Measurements from ENCODE around the gene BLOC1S4.
"Not testable (repeated sequence)": the region's sequence is repeated elsewhere in the genome, so short reads cannot be mapped to it uniquely, and the experiment has no call there.

Gene BLOC1S4

DNA sequence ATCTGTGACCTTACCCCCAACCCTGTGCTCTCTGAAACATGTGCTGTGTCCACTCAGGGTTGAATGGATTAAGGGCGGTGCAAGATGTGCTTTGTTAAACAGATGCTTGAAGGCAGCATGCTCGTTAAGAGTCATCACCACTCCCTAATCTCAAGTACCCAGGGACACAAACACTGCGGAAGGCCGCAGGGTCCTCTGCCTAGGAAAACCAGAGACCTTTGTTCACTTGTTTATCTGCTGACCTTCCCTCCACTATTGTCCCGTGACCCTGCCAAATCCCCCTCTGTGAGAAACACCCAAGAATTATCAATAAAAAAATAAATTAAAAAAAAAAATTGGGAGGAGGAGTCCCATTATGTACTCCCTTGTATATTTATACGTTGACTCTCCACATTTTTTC lies 40.4 kb downstream of the BLOC1S4 start:
- H3K36me3 Mint-ChIP-seq, H3K27me3 Mint-ChIP-seq, H3K27ac Mint-ChIP-seq, H3K9me3 Mint-ChIP-seq, H3K4me3 Mint-ChIP-seq: not testable (repeated sequence)
- H3K4me1 Mint-ChIP-seq, result peaks cover 13% of the 10 kb centered on the region

GRCh38 chr4:6758728-6759127 lies 42.8 kb downstream of the BLOC1S4 start:
- H3K9me3 Mint-ChIP-seq, result no peaks in the 10 kb centered on the region
- H3K4me1 Mint-ChIP-seq, result peaks cover 10% of the 10 kb centered on the region
- no peak overlapping the region for H3K27ac Mint-ChIP-seq
- no peaks in the 10 kb centered on the region for H3K27me3 Mint-ChIP-seq
- no peak overlapping the region for H3K4me3 Mint-ChIP-seq
- no peaks in the 10 kb centered on the region for H3K36me3 Mint-ChIP-seq

- Mint-ChIP-seq H3K27ac (no peak overlapping the region), H3K4me3 (no peak overlapping the region), H3K27me3 (no peaks in the 10 kb centered on the region)
Measured at GRCh38 chr4:6760865-6761264, 44.9 kb downstream of the BLOC1S4 start.

GRCh38 chr4:6761649-6762615 lies 46.0 kb downstream of the BLOC1S4 start:
- H3K36me3 Mint-ChIP-seq, result no peaks in the 10 kb centered on the region
- H3K27ac Mint-ChIP-seq, result no peak overlapping the region
- H3K4me3 Mint-ChIP-seq, result no peak overlapping the region
- no peaks in the 10 kb centered on the region for H3K9me3 Mint-ChIP-seq
- H3K4me1 Mint-ChIP-seq, result peaks cover 16% of the 10 kb centered on the region
- H3K27me3 Mint-ChIP-seq, result no peaks in the 10 kb centered on the region

More at GRCh38 chr4:6760865-6761264, 44.9 kb downstream of the BLOC1S4 start:
- no peaks in the 10 kb centered on the region for H3K36me3 Mint-ChIP-seq
- H3K9me3 Mint-ChIP-seq, result no peaks in the 10 kb centered on the region
- peaks cover 10% of the 10 kb centered on the region for H3K4me1 Mint-ChIP-seq

DNA sequence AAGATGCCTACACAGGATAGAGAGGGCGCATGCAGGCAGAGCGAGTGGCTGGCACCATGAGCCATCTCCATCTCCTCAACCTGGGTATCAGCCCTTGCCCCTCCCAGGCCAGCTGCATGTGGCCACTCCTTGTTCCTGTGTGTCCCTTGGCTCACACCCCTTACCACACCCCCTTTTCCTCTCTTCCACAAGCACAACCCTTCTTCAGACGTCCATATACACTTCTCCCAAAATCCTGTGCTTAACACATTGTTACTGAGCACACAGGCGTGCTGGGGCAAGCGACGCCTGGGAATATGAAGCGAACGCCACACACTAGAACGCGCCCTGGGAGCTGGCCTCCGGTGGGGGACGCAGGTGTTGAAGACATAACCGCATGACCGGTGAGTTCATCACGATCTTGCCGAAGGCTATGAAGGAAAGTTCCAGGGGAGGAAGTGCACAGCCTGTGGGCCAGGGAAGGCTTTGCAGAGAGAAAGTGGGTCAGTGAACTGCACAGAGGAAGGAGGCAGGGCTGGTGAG lies 47.4 kb downstream of the BLOC1S4 start:
- Mint-ChIP-seq H3K27me3 (no peaks in the 10 kb centered on the region), H3K27ac (no peak overlapping the region), H3K36me3 (no peaks in the 10 kb centered on the region), H3K4me3 (no peak overlapping the region), H3K4me1 (peaks cover 18% of the 10 kb centered on the region), H3K9me3 (no peaks in the 10 kb centered on the region)

GRCh38 chr4:6764976-6765620 lies 49.1 kb downstream of the BLOC1S4 start:
- Mint-ChIP-seq H3K4me1 (peaks cover 34% of the 10 kb centered on the region), H3K27ac (no peak overlapping the region), H3K9me3 (no peaks in the 10 kb centered on the region), H3K4me3 (no peak overlapping the region), H3K27me3 (no peaks in the 10 kb centered on the region), H3K36me3 (no peaks in the 10 kb centered on the region)

DNA sequence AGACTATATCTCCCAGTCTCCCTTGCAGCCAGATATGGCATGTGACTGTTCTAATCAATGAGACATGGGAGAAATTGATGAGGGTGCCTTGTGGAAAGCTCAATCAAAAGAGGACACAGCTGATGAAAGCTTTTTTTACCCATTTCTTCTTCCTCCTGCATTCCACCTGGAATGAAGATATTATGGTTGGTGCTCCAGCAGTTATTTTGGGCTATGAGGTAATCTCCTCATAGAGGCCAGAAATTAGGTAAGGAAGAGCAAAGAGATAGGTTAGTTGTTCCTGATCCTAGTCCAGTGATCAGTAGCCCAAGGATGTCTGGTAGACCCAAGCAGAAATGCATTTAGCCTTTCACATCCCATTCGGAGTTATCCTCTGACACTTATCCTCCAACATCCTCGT lies 49.7 kb downstream of the BLOC1S4 start:
- Mint-ChIP-seq H3K27me3 (no peaks in the 10 kb centered on the region), H3K4me1 (peaks cover 35% of the 10 kb centered on the region), H3K4me3 (no peak overlapping the region), H3K27ac (no peak overlapping the region), H3K9me3 (no peaks in the 10 kb centered on the region), H3K36me3 (no peaks in the 10 kb centered on the region)
